ENCODE results near the gene CYP4Z1.
"Not testable (repeated sequence)": the region's sequence is repeated elsewhere in the genome, so short reads cannot be mapped to it uniquely, and the experiment has no call there.

DNA sequence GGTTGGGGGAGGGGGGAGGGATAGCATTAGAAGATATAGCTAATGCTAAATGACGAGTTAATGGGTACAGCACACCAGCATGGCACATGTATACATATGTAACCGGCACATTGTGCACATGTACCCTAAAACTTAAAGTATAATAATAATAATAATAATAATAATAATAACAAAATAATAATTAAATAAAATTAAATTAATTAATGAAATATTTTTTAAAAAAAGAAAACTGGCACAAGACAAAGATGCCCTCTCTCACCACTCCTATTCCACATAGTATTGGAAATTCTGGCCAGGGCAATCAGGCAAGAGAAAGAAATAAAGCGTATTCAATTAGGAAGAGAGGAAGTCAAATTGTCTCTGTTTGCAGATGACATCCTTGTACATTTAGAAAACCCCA lies 90.9 kb downstream of the CYP4Z1 start:
- not testable (repeated sequence) for TF ChIP-seq ZNF33A (CRISPR knock-in tag; IDR thresholded peaks at IDR 0.05; ENCODE audit: borderline replicate concordance); NFE2L2 (IDR thresholded peaks at IDR 0.05; ENCODE audit: low read length); GABPB1 (CRISPR knock-in tag; IDR thresholded peaks at IDR 0.05); ARNT (IDR thresholded peaks at IDR 0.05); KIAA2018 (CRISPR knock-in tag; IDR thresholded peaks at IDR 0.05; ENCODE audit: borderline replicate concordance)

Measured in HepG2 (cell line).